GM23338 (cell line): ENCODE data around the gene TSPY8. TPM values are rescaled to one million over a fixed set of nuclear protein-coding genes. Genes with fewer than 3 reads are reported as not detected.
"Not testable (repeated sequence)": the region's sequence is repeated elsewhere in the genome, so short reads cannot be mapped to it uniquely, and the experiment has no call there.

Experiments
- ATAC-seq: fragments of 200-7000 bp; cut with Tn5 transposase; 3 replicates; pipeline ENCODE4 v1.9.1; 2020
- DNase-seq: peaks from one replicate; pipeline ENCODE4 v3.0.0-alpha.2; 2015; ENCODE audit warnings: low spot score
- H2AFZ ChIP-seq: fragments of 200-600 bp; sonication (generic); 2 replicates; pipeline ENCODE4 v1.8.0; 2016; ENCODE audit warnings: antibody characterized with exemption, mild to moderate bottlenecking, moderate library complexity
- H3F3A ChIP-seq: fragments of 200-600 bp; sonication (generic); replicated peaks from 2 replicates; pipeline ENCODE4 v1.8.0; 2017; ENCODE audit warnings: antibody characterized with exemption, mixed run types, low read depth
- H3K27ac ChIP-seq: fragments of 200-600 bp; sonication (generic); 2 replicates; pipeline ENCODE4 v1.6.1; 2016; ENCODE audit warnings: low read depth
- H3K27me3 ChIP-seq: fragments of 200-600 bp; sonication (generic); 2 replicates; pipeline ENCODE4 v1.8.0; 2016; ENCODE audit warnings: mild to moderate bottlenecking, mixed run types, moderate library complexity; ENCODE audit not compliant: insufficient read depth
- H3K36me3 ChIP-seq: fragments of 200-600 bp; sonication (generic); 2 replicates; pipeline ENCODE4 v1.8.0; 2016; ENCODE audit warnings: mild to moderate bottlenecking; ENCODE audit not compliant: insufficient read depth
- H3K4me1 ChIP-seq: fragments of 200-600 bp; sonication (generic); 2 replicates; pipeline ENCODE4 v1.8.0; 2016; ENCODE audit warnings: mild to moderate bottlenecking, moderate library complexity; ENCODE audit not compliant: insufficient read depth
- H3K4me2 ChIP-seq: fragments of 200-600 bp; sonication (generic); 2 replicates; pipeline ENCODE4 v1.7.1; 2017; ENCODE audit warnings: mixed run types
- H3K4me3 ChIP-seq: fragments of 200-600 bp; sonication (generic); 2 replicates; pipeline ENCODE4 v1.6.1; 2016; ENCODE audit warnings: mixed run types
- H3K79me2 ChIP-seq: fragments of 200-600 bp; sonication (generic); replicated peaks from 2 replicates; pipeline ENCODE4 v1.8.0; 2017; ENCODE audit warnings: mild to moderate bottlenecking; ENCODE audit not compliant: insufficient read depth
- H3K9me2 ChIP-seq: fragments of 200-600 bp; sonication (generic); 2 replicates; pipeline ENCODE4 v1.8.0; 2017; ENCODE audit not compliant: insufficient read depth
- H4K20me1 ChIP-seq: fragments of 200-600 bp; sonication (generic); replicated peaks from 2 replicates; pipeline ENCODE4 v1.8.0; 2017; ENCODE audit warnings: mild to moderate bottlenecking; ENCODE audit not compliant: insufficient read depth
- H3K27ac Mint-ChIP-seq: 2 replicates; pipeline ENCODE4 v1.8.0; 2020; ENCODE audit warnings: inconsistent platforms, mild to moderate bottlenecking, moderate library complexity, mixed read lengths
- H3K27me3 Mint-ChIP-seq: 3 replicates; pipeline ENCODE4 v1.8.0; 2022; ENCODE audit warnings: low read depth, mild to moderate bottlenecking, moderate library complexity, mixed read lengths, inconsistent platforms; ENCODE audit not compliant: insufficient read depth, poor library complexity
- H3K36me3 Mint-ChIP-seq: 3 replicates; pipeline ENCODE4 v1.8.0; 2021; ENCODE audit warnings: low read depth, mild to moderate bottlenecking, inconsistent platforms, moderate library complexity, mixed read lengths
- H3K4me1 Mint-ChIP-seq: 3 replicates; pipeline ENCODE4 v1.8.0; 2020; ENCODE audit warnings: mild to moderate bottlenecking, inconsistent platforms, mixed read lengths
- H3K4me3 Mint-ChIP-seq: 3 replicates; pipeline ENCODE4 v1.8.0; 2021; ENCODE audit warnings: moderate library complexity, mild to moderate bottlenecking, inconsistent platforms, mixed read lengths
- H3K9me3 Mint-ChIP-seq: 3 replicates; pipeline ENCODE4 v1.8.0; 2020; ENCODE audit warnings: moderate library complexity, mild to moderate bottlenecking, inconsistent platforms, mixed read lengths
- EZH2phosphoT487 ChIP-seq: fragments of 200-600 bp; sonication (generic); IDR thresholded peaks from one replicate; pipeline ENCODE4 v1.8.1; 2018; ENCODE audit warnings: antibody characterized with exemption; ENCODE audit not compliant: unreplicated experiment
- JUNB ChIP-seq: IDR thresholded peaks from one replicate; pipeline ENCODE4 v1.6.1; 2016; ENCODE audit warnings: antibody characterized with exemption; ENCODE audit not compliant: unreplicated experiment
- NANOG ChIP-seq: IDR thresholded peaks from 2 replicates; pipeline ENCODE4 v1.6.1; 2016; ENCODE audit warnings: antibody characterized with exemption, borderline replicate concordance
- POLR2AphosphoS5 ChIP-seq: IDR thresholded peaks from 2 replicates; pipeline ENCODE4 v1.6.1; 2016; ENCODE audit warnings: antibody characterized with exemption, low read depth
- STAT1 ChIP-seq: IDR thresholded peaks from one replicate; pipeline ENCODE4 v1.6.1; 2016; ENCODE audit warnings: antibody characterized with exemption; ENCODE audit not compliant: unreplicated experiment
- ZNF331 ChIP-seq: fragments of 250-450 bp; sonication (Bioruptor Pico); IDR thresholded peaks from 2 replicates; pipeline ENCODE4 v1.5.0; 2020; ENCODE audit warnings: low read depth, mild to moderate bottlenecking, moderate library complexity
- long read RNA-seq: library from polyadenylated mRNA; unstranded; transcript quantifications from one replicate; pipeline ENCODE4 v2.0.0, GENCODE V29; 2020; ENCODE audit not compliant: unreplicated experiment
- polyA plus RNA-seq: library from polyadenylated mRNA; unstranded; fragments of >200 nt; fragmentation: Nextera tagmentation; extraction: Ambion mirVana; gene quantifications from 2 replicates; pipeline ENCODE4 v1.2.1, GENCODE V29; 2016
- total RNA-seq: library from RNA; depleted of rRNA; stranded (reverse); fragments of >200 nt; shearing (Covaris generic); gene quantifications from 2 replicates; pipeline ENCODE4 v1.2.3, GENCODE V29; 2014; rRNA removed
- TF ChIP-seq, protein P1 (sequence below): fragments of 250-450 bp; sonication (Bioruptor Pico); IDR thresholded peaks from 2 replicates; pipeline ENCODE4 v1.5.0; 2020; ENCODE audit warnings: mild to moderate bottlenecking, moderate library complexity
- TF ChIP-seq, protein P2 (sequence below): IDR thresholded peaks from 2 replicates; pipeline ENCODE4 v1.6.1; 2016; ENCODE audit warnings: antibody characterized with exemption

TSPY8 gene, protein sequence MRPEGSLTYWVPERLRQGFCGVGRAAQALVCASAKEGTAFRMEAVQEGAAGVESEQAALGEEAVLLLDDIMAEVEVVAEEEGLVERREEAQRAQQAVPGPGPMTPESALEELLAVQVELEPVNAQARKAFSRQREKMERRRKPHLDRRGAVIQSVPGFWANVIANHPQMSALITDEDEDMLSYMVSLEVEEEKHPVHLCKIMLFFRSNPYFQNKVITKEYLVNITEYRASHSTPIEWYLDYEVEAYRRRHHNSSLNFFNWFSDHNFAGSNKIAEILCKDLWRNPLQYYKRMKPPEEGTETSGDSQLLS
- total RNA-seq: not detected in 2 replicates
- not detected in 2 replicates for polyA plus RNA-seq
- long read RNA-seq: 0 reads

DNA sequence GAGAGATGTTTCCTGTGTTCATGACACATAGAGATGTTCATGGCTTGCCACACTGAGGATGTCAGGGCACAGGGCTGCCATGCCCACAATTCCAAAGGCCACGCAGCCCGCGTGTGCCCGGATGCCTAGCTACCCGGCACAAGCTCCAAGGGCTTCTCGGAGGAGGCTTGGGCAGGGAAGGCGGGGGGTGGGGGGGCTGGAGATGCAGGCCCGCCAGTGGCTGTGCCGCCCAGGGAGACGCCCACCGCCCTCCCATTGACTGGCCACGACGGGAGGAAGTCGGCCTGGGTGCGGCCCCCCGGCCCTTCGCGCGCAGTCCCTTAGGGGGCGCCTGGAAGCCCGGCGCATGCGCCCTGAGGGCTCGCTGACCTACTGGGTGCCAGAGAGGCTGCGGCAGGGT, at the start of gene TSPY8:
Gene TSPY8 (plus strand): TSS at position 301 of the 400 bp plus-strand sequence. CDS start 46 bp downstream, at position 347.
- not testable (repeated sequence) for H3K9me2 ChIP-seq, H3K27me3 ChIP-seq, H3K9me3 Mint-ChIP-seq, ATAC-seq, H3K36me3 ChIP-seq, H3K27ac ChIP-seq, H3K4me3 Mint-ChIP-seq, H3K4me1 Mint-ChIP-seq, H3K27ac Mint-ChIP-seq, H3K36me3 Mint-ChIP-seq, H3K4me3 ChIP-seq, H3K4me1 ChIP-seq, H4K20me1 ChIP-seq, H3F3A ChIP-seq, H3K79me2 ChIP-seq, H3K27me3 Mint-ChIP-seq, DNase-seq, H2AFZ ChIP-seq, H3K4me2 ChIP-seq

DNA sequence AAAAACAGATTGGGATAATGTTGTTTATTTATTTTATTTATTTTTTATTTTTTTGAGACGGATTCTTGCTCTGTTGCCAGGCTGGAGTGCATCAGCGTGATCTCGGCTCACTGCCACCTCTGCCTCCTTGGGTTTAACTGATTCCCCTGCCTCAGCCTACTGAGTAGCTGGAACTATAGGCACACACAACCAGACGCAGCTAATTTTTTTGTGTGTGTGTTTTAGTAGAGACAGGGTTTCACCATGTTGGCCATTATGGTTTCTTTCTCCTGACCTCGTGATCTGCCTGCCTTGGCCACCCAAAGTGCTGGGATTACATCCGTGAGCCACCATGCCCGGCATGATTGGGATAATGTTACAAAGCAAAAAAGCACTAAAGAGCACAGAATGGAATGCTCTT, 36.6 kb upstream of the TSPY8 start:
- H3K4me1 Mint-ChIP-seq: no peaks in the 10 kb centered on the region
- H3K27ac Mint-ChIP-seq: no peak overlapping the region

DNA sequence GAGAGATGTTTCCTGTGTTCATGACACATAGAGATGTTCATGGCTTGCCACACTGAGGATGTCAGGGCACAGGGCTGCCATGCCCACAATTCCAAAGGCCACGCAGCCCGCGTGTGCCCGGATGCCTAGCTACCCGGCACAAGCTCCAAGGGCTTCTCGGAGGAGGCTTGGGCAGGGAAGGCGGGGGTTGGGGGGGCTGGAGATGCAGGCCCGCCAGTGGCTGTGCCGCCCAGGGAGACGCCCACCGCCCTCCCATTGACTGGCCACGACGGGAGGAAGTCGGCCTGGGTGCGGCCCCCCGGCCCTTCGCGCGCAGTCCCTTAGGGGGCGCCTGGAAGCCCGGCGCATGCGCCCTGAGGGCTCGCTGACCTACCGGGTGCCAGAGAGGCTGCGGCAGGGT, 20.4 kb upstream of the TSPY8 start, which contains the start of gene TSPY4:
Gene TSPY4 (plus strand): TSS at position 301 of the 400 bp plus-strand sequence. CDS start 46 bp downstream, at position 347.
- not testable (repeated sequence) for H2AFZ ChIP-seq, H3K4me3 Mint-ChIP-seq, H3K79me2 ChIP-seq, DNase-seq, H3K36me3 Mint-ChIP-seq, H3K27me3 ChIP-seq, H3K4me1 ChIP-seq, H3K36me3 ChIP-seq, H3F3A ChIP-seq, H4K20me1 ChIP-seq, H3K27ac Mint-ChIP-seq, H3K4me2 ChIP-seq, H3K27me3 Mint-ChIP-seq, H3K27ac ChIP-seq, H3K4me1 Mint-ChIP-seq, ATAC-seq, H3K4me3 ChIP-seq, H3K9me2 ChIP-seq
- peaks cover 13% of the 10 kb centered on the region for H3K9me3 Mint-ChIP-seq

More for the DNA sequence above, 36.6 kb upstream of the TSPY8 start:
- H3K4me2 ChIP-seq: no peak overlapping the region
- ATAC-seq (no peak), DNase-seq (no peak)
- no peaks in the 10 kb centered on the region for H3K4me1 ChIP-seq
- no peak overlapping the region for H3K27ac ChIP-seq
- H3K27me3 Mint-ChIP-seq: no peaks in the 10 kb centered on the region
- TF ChIP-seq STAT1 (no peak), POLR2AphosphoS5 (no peak), ZNF331 (no peak), JUNB (no peak), NANOG (no peak), EZH2phosphoT487 (no peak)
- TF ChIP-seq, protein P1, sequence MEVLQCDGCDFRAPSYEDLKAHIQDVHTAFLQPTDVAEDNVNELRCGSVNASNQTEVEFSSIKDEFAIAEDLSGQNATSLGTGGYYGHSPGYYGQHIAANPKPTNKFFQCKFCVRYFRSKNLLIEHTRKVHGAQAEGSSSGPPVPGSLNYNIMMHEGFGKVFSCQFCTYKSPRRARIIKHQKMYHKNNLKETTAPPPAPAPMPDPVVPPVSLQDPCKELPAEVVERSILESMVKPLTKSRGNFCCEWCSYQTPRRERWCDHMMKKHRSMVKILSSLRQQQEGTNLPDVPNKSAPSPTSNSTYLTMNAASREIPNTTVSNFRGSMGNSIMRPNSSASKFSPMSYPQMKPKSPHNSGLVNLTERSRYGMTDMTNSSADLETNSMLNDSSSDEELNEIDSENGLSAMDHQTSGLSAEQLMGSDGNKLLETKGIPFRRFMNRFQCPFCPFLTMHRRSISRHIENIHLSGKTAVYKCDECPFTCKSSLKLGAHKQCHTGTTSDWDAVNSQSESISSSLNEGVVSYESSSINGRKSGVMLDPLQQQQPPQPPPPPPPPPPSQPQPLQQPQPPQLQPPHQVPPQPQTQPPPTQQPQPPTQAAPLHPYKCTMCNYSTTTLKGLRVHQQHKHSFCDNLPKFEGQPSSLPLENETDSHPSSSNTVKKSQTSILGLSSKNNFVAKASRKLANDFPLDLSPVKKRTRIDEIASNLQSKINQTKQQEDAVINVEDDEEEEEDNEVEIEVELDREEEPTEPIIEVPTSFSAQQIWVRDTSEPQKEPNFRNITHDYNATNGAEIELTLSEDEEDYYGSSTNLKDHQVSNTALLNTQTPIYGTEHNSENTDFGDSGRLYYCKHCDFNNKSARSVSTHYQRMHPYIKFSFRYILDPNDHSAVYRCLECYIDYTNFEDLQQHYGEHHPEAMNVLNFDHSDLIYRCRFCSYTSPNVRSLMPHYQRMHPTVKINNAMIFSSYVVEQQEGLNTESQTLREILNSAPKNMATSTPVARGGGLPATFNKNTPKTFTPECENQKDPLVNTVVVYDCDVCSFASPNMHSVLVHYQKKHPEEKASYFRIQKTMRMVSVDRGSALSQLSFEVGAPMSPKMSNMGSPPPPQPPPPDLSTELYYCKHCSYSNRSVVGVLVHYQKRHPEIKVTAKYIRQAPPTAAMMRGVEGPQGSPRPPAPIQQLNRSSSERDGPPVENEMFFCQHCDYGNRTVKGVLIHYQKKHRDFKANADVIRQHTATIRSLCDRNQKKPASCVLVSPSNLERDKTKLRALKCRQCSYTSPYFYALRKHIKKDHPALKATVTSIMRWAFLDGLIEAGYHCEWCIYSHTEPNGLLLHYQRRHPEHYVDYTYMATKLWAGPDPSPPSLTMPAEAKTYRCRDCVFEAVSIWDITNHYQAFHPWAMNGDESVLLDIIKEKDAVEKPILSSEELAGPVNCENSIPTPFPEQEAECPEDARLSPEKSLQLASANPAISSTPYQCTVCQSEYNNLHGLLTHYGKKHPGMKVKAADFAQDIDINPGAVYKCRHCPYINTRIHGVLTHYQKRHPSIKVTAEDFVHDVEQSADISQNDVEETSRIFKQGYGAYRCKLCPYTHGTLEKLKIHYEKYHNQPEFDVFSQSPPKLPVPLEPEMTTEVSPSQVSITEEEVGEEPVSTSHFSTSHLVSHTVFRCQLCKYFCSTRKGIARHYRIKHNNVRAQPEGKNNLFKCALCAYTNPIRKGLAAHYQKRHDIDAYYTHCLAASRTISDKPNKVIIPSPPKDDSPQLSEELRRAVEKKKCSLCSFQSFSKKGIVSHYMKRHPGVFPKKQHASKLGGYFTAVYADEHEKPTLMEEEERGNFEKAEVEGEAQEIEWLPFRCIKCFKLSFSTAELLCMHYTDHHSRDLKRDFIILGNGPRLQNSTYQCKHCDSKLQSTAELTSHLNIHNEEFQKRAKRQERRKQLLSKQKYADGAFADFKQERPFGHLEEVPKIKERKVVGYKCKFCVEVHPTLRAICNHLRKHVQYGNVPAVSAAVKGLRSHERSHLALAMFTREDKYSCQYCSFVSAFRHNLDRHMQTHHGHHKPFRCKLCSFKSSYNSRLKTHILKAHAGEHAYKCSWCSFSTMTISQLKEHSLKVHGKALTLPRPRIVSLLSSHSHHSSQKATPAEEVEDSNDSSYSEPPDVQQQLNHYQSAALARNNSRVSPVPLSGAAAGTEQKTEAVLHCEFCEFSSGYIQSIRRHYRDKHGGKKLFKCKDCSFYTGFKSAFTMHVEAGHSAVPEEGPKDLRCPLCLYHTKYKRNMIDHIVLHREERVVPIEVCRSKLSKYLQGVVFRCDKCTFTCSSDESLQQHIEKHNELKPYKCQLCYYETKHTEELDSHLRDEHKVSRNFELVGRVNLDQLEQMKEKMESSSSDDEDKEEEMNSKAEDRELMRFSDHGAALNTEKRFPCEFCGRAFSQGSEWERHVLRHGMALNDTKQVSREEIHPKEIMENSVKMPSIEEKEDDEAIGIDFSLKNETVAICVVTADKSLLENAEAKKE: no peak
- TF ChIP-seq, protein P2, sequence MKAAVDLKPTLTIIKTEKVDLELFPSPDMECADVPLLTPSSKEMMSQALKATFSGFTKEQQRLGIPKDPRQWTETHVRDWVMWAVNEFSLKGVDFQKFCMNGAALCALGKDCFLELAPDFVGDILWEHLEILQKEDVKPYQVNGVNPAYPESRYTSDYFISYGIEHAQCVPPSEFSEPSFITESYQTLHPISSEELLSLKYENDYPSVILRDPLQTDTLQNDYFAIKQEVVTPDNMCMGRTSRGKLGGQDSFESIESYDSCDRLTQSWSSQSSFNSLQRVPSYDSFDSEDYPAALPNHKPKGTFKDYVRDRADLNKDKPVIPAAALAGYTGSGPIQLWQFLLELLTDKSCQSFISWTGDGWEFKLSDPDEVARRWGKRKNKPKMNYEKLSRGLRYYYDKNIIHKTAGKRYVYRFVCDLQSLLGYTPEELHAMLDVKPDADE: no peak
- no peaks in the 10 kb centered on the region for H3K9me2 ChIP-seq
- H3K4me3 Mint-ChIP-seq: no peak overlapping the region
- H3K9me3 Mint-ChIP-seq: peaks cover 59% of the 10 kb centered on the region
- H2AFZ ChIP-seq: no peak overlapping the region
- no peak overlapping the region for H3K4me3 ChIP-seq
- no peaks in the 10 kb centered on the region for H4K20me1 ChIP-seq
- H3K36me3 ChIP-seq: no peaks in the 10 kb centered on the region
- H3K79me2 ChIP-seq: no peaks in the 10 kb centered on the region
- H3F3A ChIP-seq: no peaks in the 10 kb centered on the region
- H3K36me3 Mint-ChIP-seq: peaks cover 8% of the 10 kb centered on the region; the same call in 1 of the 3 replicates
- no peaks in the 10 kb centered on the region for H3K27me3 ChIP-seq
